GM18907 (cell line): ENCODE measurements around the gene SNAPIN.
A peak's percentile ranks its signal among the peaks of the same experiment; 100 is the strongest.

Source experiments
- ATAC-seq: cut with Tn5 transposase; IDR thresholded peaks from one replicate; pipeline ENCODE4 v1.9.1; 2021; ENCODE audit warnings: mild to moderate bottlenecking, moderate library complexity; ENCODE audit not compliant: unreplicated experiment

Gene SNAPIN

DNA sequence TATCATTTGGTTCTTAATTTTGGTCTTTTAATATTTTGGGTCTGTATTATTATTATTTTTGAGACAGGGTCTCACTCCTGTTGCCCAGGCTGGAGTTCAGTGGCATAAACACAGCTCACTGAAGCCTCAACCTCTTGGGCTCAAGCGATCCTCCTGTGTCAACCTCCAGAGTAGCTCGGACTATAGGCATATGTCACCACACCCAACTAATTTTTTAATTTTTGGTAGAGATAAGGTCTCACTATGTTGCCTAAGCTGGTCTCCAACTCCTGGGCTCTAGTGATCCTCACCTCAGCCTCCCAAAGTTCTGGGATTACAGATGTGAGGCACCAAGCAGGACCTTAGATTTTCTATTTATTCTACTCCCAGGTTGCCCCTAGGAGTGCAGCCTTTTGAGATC is 15.0 kb downstream of the SNAPIN start:
- no peak for ATAC-seq

DNA sequence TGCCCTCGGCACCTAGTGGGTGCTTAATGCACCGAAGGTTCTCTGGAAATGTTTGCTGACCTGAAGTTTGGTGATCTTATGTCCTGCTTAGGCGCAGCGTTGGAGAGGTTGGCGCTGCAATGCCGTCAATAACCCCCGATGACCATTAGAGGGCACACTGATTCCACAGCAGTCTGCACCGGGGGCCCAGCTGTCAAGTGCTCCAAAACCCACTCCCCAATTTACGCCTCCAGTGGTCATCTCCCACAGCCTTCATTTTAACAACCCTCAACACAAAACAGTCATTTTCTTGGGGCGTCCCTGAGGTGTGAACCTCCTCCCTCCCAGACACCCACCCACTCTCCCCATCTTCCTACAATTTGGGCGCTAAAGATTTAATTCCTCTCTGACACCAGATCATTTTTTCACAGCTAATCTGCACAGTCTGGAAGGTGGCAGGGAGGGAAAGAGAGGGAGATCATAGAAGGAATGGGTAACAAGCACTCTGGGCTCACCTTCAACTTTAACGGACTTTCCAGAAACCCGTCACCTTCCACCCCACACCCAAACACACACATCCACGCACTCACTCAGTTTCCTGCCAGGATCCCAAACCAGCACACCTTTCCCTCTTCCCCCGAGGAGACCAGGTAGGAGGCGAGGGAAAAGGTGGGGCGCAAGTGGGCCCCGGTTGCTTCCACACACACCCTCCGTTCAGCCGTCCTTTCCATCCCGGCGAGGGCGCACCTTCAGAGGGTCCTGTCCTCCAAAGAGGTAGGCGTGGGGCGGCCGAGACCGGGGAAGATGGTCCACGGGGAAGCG is 19.4 kb downstream of the SNAPIN start:
- ATAC-seq, result no peak

DNA sequence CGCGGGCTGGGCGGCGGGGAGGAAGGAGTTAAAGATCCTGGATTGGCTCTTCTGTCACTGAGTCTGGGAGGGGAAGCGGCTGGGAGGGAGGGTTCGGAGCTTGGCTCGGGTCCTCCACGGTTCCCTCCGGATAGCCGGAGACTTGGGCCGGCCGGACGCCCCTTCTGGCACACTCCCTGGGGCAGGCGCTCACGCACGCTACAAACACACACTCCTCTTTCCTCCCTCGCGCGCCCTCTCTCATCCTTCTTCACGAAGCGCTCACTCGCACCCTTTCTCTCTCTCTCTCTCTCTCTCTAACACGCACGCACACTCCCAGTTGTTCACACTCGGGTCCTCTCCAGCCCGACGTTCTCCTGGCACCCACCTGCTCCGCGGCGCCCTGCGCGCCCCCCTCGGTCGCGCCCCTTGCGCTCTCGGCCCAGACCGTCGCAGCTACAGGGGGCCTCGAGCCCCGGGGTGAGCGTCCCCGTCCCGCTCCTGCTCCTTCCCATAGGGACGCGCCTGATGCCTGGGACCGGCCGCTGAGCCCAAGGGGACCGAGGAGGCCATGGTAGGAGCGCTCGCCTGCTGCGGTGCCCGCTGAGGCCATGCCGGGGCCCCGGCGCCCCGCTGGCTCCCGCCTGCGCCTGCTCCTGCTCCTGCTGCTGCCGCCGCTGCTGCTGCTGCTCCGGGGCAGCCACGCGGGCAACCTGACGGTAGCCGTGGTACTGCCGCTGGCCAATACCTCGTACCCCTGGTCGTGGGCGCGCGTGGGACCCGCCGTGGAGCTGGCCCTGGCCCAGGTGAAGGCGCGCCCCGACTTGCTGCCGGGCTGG is 20.2 kb downstream of the SNAPIN start, which contains the start of gene NPR1:
Gene NPR1, plus strand, starts transcription at position 170 of the 818 bp plus-strand sequence. Its CDS starts 421 bp downstream, at position 591.
- ATAC-seq, result no peak

DNA sequence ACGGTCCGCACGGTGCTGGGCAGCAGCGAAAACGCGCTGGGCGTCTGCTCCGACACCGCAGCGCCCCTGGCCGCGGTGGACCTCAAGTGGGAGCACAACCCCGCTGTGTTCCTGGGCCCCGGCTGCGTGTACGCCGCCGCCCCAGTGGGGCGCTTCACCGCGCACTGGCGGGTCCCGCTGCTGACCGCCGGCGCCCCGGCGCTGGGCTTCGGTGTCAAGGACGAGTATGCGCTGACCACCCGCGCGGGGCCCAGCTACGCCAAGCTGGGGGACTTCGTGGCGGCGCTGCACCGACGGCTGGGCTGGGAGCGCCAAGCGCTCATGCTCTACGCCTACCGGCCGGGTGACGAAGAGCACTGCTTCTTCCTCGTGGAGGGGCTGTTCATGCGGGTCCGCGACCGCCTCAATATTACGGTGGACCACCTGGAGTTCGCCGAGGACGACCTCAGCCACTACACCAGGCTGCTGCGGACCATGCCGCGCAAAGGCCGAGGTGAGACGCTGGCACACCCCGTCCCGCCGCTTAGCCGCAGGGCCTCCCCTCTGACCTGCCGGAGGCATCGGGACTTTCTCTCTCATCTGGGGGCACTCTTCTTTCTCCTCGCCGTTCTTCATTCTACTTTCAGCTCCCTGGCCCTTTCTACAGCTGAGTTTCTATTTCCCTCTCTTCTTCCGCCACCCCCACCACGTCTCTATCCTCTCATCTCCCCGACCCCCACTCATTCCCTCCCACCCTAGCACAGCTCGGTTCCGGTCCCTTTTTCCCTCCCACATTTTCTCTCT is 21.0 kb downstream of the SNAPIN start:
- no peak for ATAC-seq

DNA sequence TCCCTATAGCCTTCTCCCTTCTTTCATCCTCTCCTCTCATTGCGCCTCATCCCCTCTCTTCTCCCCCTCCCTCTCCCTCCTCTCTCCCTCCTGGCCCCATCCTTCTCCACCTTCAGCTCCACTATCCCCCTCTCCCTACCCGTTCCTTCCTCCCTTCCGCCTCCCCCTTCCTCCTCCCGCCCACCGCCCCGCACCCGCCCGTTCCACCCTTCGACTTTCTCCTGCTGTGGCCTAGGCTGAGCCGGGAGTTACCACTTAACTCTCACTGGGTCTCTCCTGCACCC is 21.6 kb downstream of the SNAPIN start:
- no peak for ATAC-seq

DNA sequence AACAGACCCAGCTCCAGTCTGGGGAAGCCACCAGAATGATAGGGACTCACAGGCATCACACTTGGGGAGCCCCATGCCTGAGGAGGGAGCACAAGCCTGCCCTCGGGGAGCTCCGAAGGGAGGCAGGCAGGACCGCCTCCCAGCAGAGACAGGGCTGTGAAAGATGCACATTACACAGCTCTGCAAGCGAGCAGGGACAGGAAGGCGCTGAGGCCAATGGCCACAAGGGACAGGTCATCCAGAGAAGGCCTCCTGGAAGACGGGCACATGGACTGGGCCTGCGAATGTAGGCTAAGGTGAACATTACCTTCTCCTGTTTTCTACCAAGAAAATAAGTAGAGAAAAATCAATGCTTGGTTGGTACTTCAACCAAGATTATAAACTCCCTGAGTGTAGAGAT is 24.2 kb downstream of the SNAPIN start:
- ATAC-seq, result no peak

DNA sequence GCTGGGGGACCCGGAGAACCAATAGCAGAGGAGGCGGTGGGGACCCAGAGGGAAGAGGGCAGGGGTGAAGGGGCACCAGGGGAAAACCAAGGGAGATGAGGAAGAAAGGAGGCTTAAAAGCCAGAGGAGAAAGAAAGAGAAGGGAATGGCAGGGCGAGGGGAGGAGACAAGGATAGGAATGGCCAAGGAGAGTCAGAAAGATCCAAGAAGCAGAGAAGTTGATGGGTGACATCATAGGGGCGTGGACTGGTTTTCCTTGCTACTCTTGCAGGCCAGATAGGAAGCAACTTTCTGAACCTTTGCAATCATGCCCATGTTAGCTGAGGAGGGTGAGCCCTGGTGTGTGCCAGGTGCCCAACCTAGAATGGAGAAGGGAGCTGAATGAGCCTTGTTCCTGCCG is 25.4 kb downstream of the SNAPIN start:
- no peak for ATAC-seq

DNA sequence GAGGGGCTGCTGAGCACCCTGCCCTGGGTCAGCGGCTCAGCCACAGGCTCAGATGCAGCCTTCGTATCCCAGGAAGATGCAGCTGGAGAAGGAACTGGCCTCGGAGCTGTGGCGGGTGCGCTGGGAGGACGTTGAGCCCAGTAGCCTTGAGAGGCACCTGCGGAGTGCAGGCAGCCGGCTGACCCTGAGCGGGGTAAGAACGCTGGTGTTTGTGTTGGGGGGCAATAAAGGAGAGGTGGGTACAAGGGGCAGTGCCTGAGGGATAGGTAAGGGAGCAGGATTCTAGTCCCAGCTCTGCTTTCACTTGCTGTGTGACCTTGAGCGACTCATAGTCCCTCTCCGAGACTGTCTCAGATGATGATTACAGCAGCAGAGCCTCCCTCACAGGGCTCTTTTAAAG is 26.4 kb downstream of the SNAPIN start:
- no peak for ATAC-seq

DNA sequence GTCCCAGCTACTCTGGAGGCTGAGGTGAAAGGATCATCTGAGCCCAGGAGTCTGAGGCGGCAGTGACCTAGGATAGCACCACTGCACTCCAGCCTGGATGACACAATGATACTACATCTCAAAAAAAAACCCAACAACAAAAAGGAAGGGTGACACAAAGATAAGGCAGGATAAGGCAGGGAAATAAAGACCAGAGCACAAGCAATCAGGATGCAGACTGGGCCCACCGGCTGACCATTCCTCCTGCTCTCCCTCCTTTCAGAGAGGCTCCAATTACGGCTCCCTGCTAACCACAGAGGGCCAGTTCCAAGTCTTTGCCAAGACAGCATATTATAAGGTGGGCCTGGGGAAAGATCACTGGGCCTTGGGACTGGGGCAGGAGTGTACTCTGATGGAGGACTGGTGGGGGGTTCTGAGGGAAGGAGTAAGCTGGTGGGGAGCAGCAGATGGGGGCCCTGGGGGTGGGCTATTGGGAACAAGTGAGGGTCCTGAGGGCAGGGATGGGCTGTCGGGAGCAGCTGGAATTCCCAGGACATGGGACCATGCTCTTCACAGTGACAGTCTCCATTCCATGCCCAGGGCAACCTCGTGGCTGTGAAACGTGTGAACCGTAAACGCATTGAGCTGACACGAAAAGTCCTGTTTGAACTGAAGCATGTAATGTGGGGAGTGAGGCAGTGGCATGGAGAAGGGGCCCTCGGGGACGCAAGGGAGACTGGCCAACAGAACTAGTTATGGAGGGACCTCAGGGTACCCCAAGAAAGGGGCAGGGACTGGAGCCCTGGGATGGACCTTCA is 27.2 kb downstream of the SNAPIN start:
- no peak for ATAC-seq

DNA sequence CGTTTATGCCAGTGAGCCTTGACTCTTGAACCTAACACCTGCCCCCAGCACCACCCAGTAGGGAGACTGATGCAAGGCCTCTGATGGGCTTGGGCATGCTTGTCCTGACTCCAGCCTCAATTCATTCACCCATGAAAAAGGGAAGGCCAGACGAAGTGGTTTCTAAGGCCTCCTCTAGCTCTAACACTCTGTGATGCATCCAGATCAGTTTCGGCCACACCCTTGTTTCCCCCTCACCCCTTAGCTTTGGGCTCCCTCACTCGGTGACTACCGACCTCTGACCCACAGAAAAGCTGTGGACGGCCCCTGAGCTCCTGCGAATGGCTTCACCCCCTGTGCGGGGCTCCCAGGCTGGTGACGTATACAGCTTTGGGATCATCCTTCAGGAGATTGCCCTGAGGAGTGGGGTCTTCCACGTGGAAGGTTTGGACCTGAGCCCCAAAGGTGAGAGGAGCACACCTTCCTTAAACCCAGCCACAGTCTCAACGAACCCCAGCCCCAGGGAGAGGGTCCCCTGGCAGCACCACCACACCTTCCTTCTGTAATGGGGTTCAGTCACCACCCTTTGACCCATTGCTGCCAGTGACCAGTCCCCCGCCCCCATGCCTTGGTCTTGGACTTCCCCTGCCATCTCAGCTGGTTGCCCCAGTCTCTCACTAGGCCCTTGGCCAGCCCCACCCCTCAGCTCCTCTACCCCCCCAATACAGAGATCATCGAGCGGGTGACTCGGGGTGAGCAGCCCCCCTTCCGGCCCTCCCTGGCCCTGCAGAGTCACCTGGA is 29.0 kb downstream of the SNAPIN start:
- ATAC-seq, result no peak

DNA sequence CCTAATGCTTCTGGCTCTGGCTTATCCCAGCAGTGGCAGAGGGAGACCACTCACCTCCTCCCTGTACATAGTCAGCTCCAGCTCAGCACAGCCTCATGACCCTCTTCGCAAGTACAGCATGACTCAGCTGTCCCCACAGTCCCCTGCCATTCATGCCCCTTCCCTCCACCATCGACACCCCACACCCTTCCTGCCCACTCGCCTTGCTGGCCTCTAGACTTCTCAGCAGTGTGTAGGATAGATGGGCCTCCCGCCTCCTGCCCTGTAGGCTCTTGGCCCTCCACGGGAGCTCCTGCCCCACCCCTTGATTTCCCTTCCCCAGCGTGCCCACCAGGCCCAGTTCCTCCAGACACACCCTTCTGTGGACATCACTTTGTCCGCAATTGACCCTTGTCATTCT is 29.8 kb downstream of the SNAPIN start:
- no peak for ATAC-seq

DNA sequence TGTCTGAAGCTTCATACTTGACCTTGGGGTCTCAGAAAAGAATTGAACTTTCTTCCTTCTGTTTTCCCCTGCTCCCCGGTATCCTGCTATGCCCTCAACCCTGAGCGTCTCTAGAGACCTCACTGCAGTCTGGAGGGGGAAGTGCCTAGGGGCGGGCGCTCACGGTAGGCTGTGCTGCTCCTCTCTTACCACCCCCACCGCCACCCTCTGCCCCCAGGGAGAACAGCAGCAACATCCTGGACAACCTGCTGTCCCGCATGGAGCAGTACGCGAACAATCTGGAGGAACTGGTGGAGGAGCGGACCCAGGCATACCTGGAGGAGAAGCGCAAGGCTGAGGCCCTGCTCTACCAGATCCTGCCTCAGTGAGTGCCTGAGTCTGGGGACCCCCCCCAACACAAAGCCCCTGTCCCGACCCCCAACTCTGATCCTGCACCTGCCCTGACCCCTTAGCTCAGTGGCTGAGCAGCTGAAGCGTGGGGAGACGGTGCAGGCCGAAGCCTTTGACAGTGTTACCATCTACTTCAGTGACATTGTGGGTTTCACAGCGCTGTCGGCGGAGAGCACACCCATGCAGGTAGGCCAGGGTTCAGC is 30.3 kb downstream of the SNAPIN start:
- ATAC-seq, result no peak

DNA sequence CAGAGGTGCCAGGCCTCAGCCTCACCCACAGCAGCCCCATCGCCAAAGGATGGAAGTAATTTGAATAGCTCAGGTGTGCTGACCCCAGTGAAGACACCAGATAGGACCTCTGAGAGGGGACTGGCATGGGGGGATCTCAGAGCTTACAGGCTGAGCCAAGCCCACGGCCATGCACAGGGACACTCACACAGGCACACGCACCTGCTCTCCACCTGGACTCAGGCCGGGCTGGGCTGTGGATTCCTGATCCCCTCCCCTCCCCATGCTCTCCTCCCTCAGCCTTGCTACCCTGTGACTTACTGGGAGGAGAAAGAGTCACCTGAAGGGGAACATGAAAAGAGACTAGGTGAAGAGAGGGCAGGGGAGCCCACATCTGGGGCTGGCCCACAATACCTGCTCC is 35.0 kb downstream of the SNAPIN start:
- ATAC-seq, result no peak

DNA sequence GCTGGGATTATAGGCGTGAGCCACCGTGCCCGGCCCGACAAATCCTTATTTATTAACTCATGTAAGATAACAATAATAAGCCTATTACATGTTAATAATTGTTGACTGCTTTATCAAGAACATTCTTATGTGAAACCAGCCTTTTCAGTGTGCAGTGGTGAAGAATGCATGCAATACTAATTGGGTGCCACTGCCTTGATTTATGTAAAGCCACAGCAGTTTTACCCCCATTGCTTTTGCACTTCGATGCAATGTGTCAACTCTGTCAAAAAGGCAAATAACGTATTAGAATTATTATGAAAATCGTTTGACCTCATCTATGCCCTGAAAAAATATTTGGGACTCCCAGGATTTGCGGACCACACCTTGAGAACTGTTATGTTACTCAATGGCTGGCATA is 38.2 kb downstream of the SNAPIN start:
- no peak for ATAC-seq

DNA sequence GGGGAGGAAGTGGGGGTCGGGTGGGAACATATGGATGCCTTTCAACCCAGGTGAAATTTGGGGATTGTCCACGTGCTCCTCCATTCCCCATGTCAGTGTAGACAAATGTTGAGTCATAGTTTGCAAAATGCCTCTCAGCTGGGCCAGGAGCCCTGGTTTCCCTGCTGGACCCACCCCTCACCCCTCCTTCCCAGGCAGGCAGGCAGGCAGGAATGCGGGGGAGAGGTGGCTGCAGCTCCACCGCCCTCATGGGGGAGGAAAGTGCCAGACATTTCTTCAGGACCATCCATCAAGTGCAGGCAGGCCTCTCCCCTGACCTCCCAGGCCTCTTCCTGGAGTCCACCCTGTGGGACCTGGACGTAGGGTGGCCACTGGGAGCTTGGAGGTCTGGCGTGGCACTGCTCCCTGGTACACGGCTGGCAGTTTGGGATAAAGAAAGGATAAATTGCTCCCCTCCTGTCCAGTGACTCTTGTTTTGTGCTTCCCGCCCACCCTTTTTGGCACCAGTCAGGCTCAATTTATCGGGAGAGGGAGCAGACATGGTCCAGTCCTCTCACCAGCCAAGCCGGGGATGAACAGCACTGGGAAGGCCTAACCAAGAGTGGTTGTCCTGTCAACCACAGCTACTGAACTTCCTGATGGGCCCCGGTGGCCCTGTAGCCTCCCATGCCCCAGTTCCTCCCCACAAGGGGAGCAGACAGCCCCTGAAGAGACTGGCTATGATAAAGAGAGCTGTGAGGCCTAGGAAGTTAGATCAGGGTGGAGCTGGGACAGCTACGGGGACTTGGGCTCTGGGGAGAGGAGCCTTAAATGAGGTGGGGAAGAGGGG is 38.9 kb downstream of the SNAPIN start:
- ATAC-seq, result no peak

DNA sequence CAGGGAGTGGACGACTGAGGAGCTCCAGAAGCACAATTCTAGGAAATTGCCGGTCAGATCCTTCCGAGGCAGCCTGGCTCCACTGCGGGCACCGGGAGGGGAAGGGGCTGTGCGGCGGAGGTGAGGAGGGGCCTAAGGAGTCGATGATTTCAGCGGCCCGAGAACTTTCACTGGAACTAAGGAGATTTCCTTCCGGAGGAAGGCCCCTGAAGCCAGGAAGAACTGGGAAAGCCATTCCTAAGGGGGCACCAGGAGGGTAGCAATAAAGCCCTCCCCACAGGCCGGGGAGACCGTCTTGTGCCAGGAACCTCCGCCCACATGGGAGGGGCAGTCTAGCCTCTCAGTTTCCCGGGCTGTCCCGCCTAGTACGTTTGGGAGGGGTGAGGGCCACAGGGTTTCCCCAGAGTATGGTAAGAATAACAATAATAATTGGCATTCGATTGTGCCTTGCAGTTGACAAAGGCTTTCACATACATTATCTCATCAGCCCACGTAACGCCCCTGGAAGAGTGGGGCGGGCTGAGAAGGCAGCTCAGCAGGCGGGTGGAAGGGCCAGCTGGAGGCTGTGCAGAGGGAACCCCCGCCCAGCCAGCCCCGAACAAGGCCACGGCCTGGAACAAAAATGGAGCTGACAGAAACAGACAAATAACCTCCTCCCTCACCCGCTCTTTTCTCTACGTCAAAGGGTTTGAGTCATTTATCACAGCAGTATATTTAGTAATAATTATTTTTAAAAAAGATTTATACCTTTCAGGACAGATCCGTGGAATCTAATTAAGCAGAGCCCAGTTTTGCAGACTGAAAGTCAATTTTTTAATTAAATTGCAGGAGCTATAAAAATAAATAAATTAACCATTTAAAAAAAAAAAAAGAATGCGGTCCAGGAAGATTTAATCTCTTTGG is 39.8 kb downstream of the SNAPIN start:
- ATAC-seq, result peak; percentile 50

DNA sequence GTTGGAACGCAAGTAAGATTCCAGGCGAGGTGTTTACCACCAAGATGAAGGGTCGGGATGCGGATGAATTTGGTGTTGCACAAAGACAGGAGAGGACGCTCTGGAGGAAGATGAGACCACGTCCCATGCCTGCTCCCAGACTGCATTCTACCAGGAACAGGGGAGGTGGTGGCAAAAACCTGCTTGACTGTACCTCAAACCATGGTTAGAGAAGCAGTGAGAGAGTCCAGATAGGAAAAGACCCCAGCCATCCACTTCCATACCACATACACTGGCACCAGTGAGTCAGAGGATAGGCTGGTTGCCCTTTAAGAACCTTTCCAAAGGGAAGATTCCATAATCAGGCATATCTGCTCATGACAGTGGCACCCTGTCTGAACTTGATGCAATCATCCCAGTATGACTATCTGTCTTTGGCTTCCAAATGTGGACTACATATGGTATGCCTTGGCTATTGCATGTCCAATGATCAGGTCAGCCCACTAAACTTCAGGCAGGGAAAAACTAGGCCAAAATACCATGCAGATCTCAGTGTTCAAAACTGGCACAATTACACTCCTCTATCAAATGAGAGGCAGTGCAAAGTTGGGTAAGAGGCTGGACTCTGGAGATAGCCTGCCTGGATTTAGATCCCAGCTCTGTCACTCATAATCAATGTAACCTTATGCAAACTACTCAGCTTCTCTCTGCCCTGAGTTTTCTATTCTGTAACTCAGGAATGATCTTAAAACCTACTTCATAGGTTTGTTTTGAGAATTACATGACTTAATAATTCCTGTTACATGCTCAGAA is 40.6 kb downstream of the SNAPIN start:
- no peak for ATAC-seq
